HG03457 (cell line): Measurements from ENCODE around the gene NFKB1.
"Not testable (repeated sequence)": the region's sequence is repeated elsewhere in the genome, so short reads cannot be mapped to it uniquely, and the experiment has no call there.

Experiments
- ATAC-seq: cut with Tn5 transposase; IDR thresholded peaks from one replicate; pipeline ENCODE4 v1.9.1; 2021; ENCODE audit warnings: moderate number of reproducible peaks; ENCODE audit not compliant: unreplicated experiment

The NFKB1 gene

GRCh38 chr4:102500696-102501446 lies at the start of gene NFKB1:
NFKB1 (plus strand) TSS chr4:102501359; CDS start chr4:102525519, 24,160 bp downstream.
- peak; percentile 56 for ATAC-seq

- no peak for ATAC-seq
These were observed 48.3 kb upstream of the NFKB1 start for GRCh38 chr4:102452854-102453253.

- ATAC-seq, result no peak
These were observed 47.3 kb upstream of the NFKB1 start for GRCh38 chr4:102453827-102454226.

GRCh38 chr4:102454268-102454667 lies 46.9 kb upstream of the NFKB1 start:
- no peak for ATAC-seq

- ATAC-seq, result no peak
These were observed 46.0 kb upstream of the NFKB1 start for GRCh38 chr4:102454981-102455685.

- no peak for ATAC-seq
These were observed 45.4 kb upstream of the NFKB1 start for GRCh38 chr4:102455750-102456149.

GRCh38 chr4:102466298-102466697 lies 34.9 kb upstream of the NFKB1 start:
- no peak for ATAC-seq

GRCh38 chr4:102469806-102470205 lies 31.4 kb upstream of the NFKB1 start:
- ATAC-seq, result no peak

- no peak for ATAC-seq
These were observed 28.6 kb upstream of the NFKB1 start for GRCh38 chr4:102472441-102473013.

GRCh38 chr4:102473476-102473875 lies 27.7 kb upstream of the NFKB1 start:
- no peak for ATAC-seq

- no peak for ATAC-seq
These were observed 26.2 kb upstream of the NFKB1 start for GRCh38 chr4:102474736-102475504.

- no peak for ATAC-seq
These were observed 23.5 kb upstream of the NFKB1 start for GRCh38 chr4:102477657-102478056.

GRCh38 chr4:102478186-102478585 lies 23.0 kb upstream of the NFKB1 start:
- ATAC-seq, result no peak

- ATAC-seq, result not testable (repeated sequence)
These were observed 21.3 kb upstream of the NFKB1 start for GRCh38 chr4:102479832-102480231.

GRCh38 chr4:102483120-102483519 lies 18.0 kb upstream of the NFKB1 start:
- ATAC-seq, result no peak

- ATAC-seq, result not testable (repeated sequence)
These were observed 17.0 kb upstream of the NFKB1 start for GRCh38 chr4:102483990-102484692.

GRCh38 chr4:102492531-102493241 lies 8.5 kb upstream of the NFKB1 start:
- no peak for ATAC-seq

GRCh38 chr4:102493257-102493656 lies 7.9 kb upstream of the NFKB1 start:
- ATAC-seq, result no peak

GRCh38 chr4:102493794-102494193 lies 7.4 kb upstream of the NFKB1 start:
- ATAC-seq, result no peak

GRCh38 chr4:102494603-102495002 lies 6.6 kb upstream of the NFKB1 start:
- ATAC-seq, result no peak
